ENCODE measurements around the gene HIVEP3.

Gene HIVEP3

GRCh38 chr1:41661428-41662060, 257.2 kb downstream of the HIVEP3 start:
- DNase-seq = no peak

GRCh38 chr1:41660570-41661427, 257.9 kb downstream of the HIVEP3 start:
- DNase-seq = no peak

GRCh38 chr1:41659903-41660302, 258.8 kb downstream of the HIVEP3 start:
- DNase-seq = no peak

GRCh38 chr1:41659159-41659495, 259.6 kb downstream of the HIVEP3 start:
- no peak for DNase-seq

- DNase-seq = no peak
These were observed 260.1 kb downstream of the HIVEP3 start for GRCh38 chr1:41658431-41659158.

GRCh38 chr1:41657679-41658295, 260.9 kb downstream of the HIVEP3 start:
- DNase-seq = no peak

- DNase-seq = no peak
These were observed 261.8 kb downstream of the HIVEP3 start for GRCh38 chr1:41656825-41657500.

- no peak for DNase-seq
These were observed 262.7 kb downstream of the HIVEP3 start for GRCh38 chr1:41656068-41656467.

- no peak for DNase-seq
These were observed 263.1 kb downstream of the HIVEP3 start for GRCh38 chr1:41655632-41656031.

- no peak for DNase-seq
These were observed 265.1 kb downstream of the HIVEP3 start for GRCh38 chr1:41653574-41653973.

GRCh38 chr1:41652384-41653265, 266.1 kb downstream of the HIVEP3 start:
- DNase-seq = no peak

GRCh38 chr1:41650028-41650880, 268.5 kb downstream of the HIVEP3 start:
- DNase-seq = peak; percentile 39

GRCh38 chr1:41649396-41650027, 269.2 kb downstream of the HIVEP3 start:
- no peak for DNase-seq

GRCh38 chr1:41648844-41649243, 269.9 kb downstream of the HIVEP3 start:
- DNase-seq = no peak

GRCh38 chr1:41648230-41648629, 270.5 kb downstream of the HIVEP3 start:
- DNase-seq = no peak

- no peak for DNase-seq
These were observed 271.2 kb downstream of the HIVEP3 start for GRCh38 chr1:41647221-41648135.

- DNase-seq = no peak
These were observed 272.5 kb downstream of the HIVEP3 start for GRCh38 chr1:41646186-41646585.

GRCh38 chr1:41645062-41645461, 273.7 kb downstream of the HIVEP3 start:
- no peak for DNase-seq
